Liver (tissue), 3 donors: ENCODE measurements around the gene ARHGEF1.

Experiments used
- CTCF ChIP-seq: fragments of 150-350 bp; IDR thresholded peaks from 2 replicates; pipeline ENCODE4 v1.5.1; 2017; ENCODE audit warnings: improper control_type of control experiment, low read depth, low read length; ENCODE audit not compliant: missing input control
- EGR1 ChIP-seq, 2 donors: IDR thresholded peaks; 2 replicates each; pipeline ENCODE4 v1.6.1; 2016 to 2018; ENCODE audit warnings: antibody characterized with exemption in 2 of 2, low read depth in 2 of 2
- GABPA ChIP-seq, 2 donors: IDR thresholded peaks in 1 of 2; conservative IDR thresholded peaks in 1 of 2; 2 replicates each; pipeline ENCODE4 v1.6.1; 2016; ENCODE audit warnings: antibody characterized with exemption in 2 of 2, mild to moderate bottlenecking in 1 of 2, moderate library complexity in 1 of 2
- RAD21 ChIP-seq, 2 donors: IDR thresholded peaks; 2 replicates each; pipeline ENCODE4 v1.6.1; 2016; ENCODE audit warnings: antibody characterized with exemption in 2 of 2, mild to moderate bottlenecking in 2 of 2
- REST ChIP-seq: IDR thresholded peaks from 2 replicates; pipeline ENCODE4 v1.6.1; 2016; ENCODE audit warnings: antibody characterized with exemption, mild to moderate bottlenecking
- SP1 ChIP-seq: IDR thresholded peaks from 2 replicates; pipeline ENCODE4 v1.6.1; 2018; ENCODE audit warnings: antibody characterized with exemption, mild to moderate bottlenecking
- TAF1 ChIP-seq: conservative IDR thresholded peaks from 2 replicates; pipeline ENCODE4 v1.6.1; 2016; ENCODE audit warnings: antibody characterized with exemption, mild to moderate bottlenecking
- YY1 ChIP-seq: IDR thresholded peaks from 2 replicates; pipeline ENCODE4 v1.6.1; 2016; ENCODE audit warnings: antibody characterized with exemption, mild to moderate bottlenecking
- donor health status: healthy.
- donor health status: healthy.

GRCh38 chr19:41926028-41926762 is 43.2 kb downstream of the ARHGEF1 start:
- TF ChIP-seq CTCF (no peak), RAD21 (IDR thresholded peaks at IDR 0.05) (no peak), REST (no peak), EGR1 (IDR thresholded peaks at IDR 0.05; ENCODE audit: low read depth in 2 of 2) (no peak), SP1 (no peak), YY1 (no peak), GABPA (IDR thresholded peaks at IDR 0.05 in 1 of 2, conservative IDR thresholded peaks at IDR 0.05 in 1 of 2) (no peak), TAF1 (no peak)
